ENCODE data around the gene SLC16A9. TPM values are rescaled to one million over a fixed set of nuclear protein-coding genes. Genes with fewer than 3 reads are reported as not detected.
"Not testable (repeated sequence)": the region's sequence is repeated elsewhere in the genome, so short reads cannot be mapped to it uniquely, and the experiment has no call there.

The SLC16A9 gene
- total RNA-seq, 1 donor from 2014 or later: 3.8 TPM

GRCh38 chr10:59648711-59649201 is 60.9 kb downstream of the SLC16A9 start:
- Mint-ChIP-seq H3K36me3 (ENCODE audit: low read depth, unreplicated experiment) (no peaks in the 10 kb centered on the region), H3K4me3 (ENCODE audit: unreplicated experiment) (no peak overlapping the region)

GRCh38 chr10:59644841-59645240 is 64.8 kb downstream of the SLC16A9 start:
- Mint-ChIP-seq H3K27me3 (ENCODE audit: unreplicated experiment) (peaks cover 2% of the 10 kb centered on the region), H3K4me1 (ENCODE audit: unreplicated experiment) (peaks cover 7% of the 10 kb centered on the region), H3K9me3 (ENCODE audit: unreplicated experiment) (no peaks in the 10 kb centered on the region), H3K36me3 (ENCODE audit: low read depth, unreplicated experiment) (no peaks in the 10 kb centered on the region), H3K27ac (ENCODE audit: unreplicated experiment) (no peak overlapping the region), H3K4me3 (ENCODE audit: unreplicated experiment) (no peak overlapping the region)
- TF ChIP-seq CTCF (IDR thresholded peaks at IDR 0.05; ENCODE audit: unreplicated experiment): no peak
- no peak for DNase-seq (ENCODE audit: low spot score)

More at GRCh38 chr10:59648711-59649201, 60.9 kb downstream of the SLC16A9 start:
- Mint-ChIP-seq H3K9me3 (ENCODE audit: unreplicated experiment) (no peaks in the 10 kb centered on the region), H3K27me3 (ENCODE audit: unreplicated experiment) (peaks cover 2% of the 10 kb centered on the region), H3K4me1 (ENCODE audit: unreplicated experiment) (peaks cover 7% of the 10 kb centered on the region), H3K27ac (ENCODE audit: unreplicated experiment) (no peak overlapping the region)
- no peak for DNase-seq (ENCODE audit: low spot score)
- no peak for TF ChIP-seq CTCF (IDR thresholded peaks at IDR 0.05; ENCODE audit: unreplicated experiment)

DNA sequence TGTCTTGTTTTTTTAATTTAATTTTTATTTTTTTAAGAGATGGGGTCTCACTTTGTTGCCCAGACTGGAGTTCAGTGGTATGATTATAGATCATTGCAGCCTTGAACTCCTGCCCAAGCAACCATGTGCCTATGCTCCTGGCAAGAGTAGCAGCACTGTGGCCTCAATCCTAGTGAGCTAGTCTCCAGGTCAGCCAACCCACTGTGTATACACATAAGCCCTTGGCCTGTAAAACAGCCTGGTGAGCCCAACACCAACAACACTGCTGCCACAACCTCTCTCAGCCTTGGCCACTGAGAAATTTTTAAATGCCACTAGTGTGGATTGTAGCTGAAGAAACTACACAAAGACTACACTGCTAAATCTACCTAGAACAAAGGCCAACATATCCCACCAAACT is 68.0 kb downstream of the SLC16A9 start:
- not testable (repeated sequence) for H3K36me3 Mint-ChIP-seq (ENCODE audit: low read depth, unreplicated experiment); DNase-seq (ENCODE audit: low spot score); H3K4me3 Mint-ChIP-seq (ENCODE audit: unreplicated experiment); H3K9me3 Mint-ChIP-seq (ENCODE audit: unreplicated experiment); H3K27ac Mint-ChIP-seq (ENCODE audit: unreplicated experiment); H3K27me3 Mint-ChIP-seq (ENCODE audit: unreplicated experiment); H3K4me1 Mint-ChIP-seq (ENCODE audit: unreplicated experiment)

GRCh38 chr10:59635502-59636290 is 74.0 kb downstream of the SLC16A9 start:
- Mint-ChIP-seq H3K4me3 (ENCODE audit: unreplicated experiment) (no peak overlapping the region), H3K9me3 (ENCODE audit: unreplicated experiment) (no peaks in the 10 kb centered on the region), H3K4me1 (ENCODE audit: unreplicated experiment) (no peaks in the 10 kb centered on the region), H3K36me3 (ENCODE audit: low read depth, unreplicated experiment) (no peaks in the 10 kb centered on the region), H3K27ac (ENCODE audit: unreplicated experiment) (no peak overlapping the region), H3K27me3 (ENCODE audit: unreplicated experiment) (peaks cover 2% of the 10 kb centered on the region)
- TF ChIP-seq CTCF (IDR thresholded peaks at IDR 0.05; ENCODE audit: unreplicated experiment): no peak
- DNase-seq (ENCODE audit: low spot score): no peak

DNA sequence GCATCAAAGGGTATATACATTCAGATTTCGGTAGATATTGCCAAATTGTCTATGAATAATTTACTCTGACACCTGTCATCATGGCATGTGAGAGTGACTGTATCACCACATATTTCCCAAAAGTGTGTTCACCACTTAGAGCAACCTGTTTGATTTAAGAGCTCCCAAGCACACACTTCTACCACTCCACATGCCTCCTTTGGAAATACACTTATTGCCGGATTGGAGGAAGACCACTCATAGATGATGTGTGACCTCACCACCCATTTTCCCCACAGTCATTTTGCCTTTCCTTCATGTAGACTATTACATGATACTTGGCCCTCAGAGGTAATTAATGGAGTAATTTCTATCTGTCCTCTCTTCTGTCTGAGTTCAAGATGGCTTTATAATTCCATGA is 75.5 kb downstream of the SLC16A9 start:
- Mint-ChIP-seq H3K4me1 (ENCODE audit: unreplicated experiment) (no peaks in the 10 kb centered on the region), H3K9me3 (ENCODE audit: unreplicated experiment) (no peaks in the 10 kb centered on the region), H3K4me3 (ENCODE audit: unreplicated experiment) (no peak overlapping the region), H3K36me3 (ENCODE audit: low read depth, unreplicated experiment) (no peaks in the 10 kb centered on the region), H3K27me3 (ENCODE audit: unreplicated experiment) (peaks cover 2% of the 10 kb centered on the region), H3K27ac (ENCODE audit: unreplicated experiment) (no peak overlapping the region)
- DNase-seq (ENCODE audit: low spot score): no peak
- no peak for TF ChIP-seq CTCF (IDR thresholded peaks at IDR 0.05; ENCODE audit: unreplicated experiment)

Measured in endothelial cell (in vitro differentiated cells).